Measurements from ENCODE around the gene GIT2. TPM values are rescaled to one million over a fixed set of nuclear protein-coding genes. Genes with fewer than 3 reads are reported as not detected.

Gene GIT2, protein sequence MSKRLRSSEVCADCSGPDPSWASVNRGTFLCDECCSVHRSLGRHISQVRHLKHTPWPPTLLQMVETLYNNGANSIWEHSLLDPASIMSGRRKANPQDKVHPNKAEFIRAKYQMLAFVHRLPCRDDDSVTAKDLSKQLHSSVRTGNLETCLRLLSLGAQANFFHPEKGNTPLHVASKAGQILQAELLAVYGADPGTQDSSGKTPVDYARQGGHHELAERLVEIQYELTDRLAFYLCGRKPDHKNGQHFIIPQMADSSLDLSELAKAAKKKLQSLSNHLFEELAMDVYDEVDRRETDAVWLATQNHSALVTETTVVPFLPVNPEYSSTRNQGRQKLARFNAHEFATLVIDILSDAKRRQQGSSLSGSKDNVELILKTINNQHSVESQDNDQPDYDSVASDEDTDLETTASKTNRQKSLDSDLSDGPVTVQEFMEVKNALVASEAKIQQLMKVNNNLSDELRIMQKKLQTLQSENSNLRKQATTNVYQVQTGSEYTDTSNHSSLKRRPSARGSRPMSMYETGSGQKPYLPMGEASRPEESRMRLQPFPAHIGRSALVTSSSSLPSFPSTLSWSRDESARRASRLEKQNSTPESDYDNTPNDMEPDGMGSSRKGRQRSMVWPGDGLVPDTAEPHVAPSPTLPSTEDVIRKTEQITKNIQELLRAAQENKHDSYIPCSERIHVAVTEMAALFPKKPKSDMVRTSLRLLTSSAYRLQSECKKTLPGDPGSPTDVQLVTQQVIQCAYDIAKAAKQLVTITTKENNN
- 32.8 and 36.0 TPM in 2 replicates for total RNA-seq (2014; rRNA removed; shearing (Covaris generic))
- polyA plus RNA-seq (2015; cell fraction: cytosol; rRNA removed) = 36.7 and 46.6 TPM in 2 replicates
- 152 and 167 TPM in 2 replicates for polyA plus RNA-seq (2015; cell fraction: nucleus; rRNA removed)

DNA sequence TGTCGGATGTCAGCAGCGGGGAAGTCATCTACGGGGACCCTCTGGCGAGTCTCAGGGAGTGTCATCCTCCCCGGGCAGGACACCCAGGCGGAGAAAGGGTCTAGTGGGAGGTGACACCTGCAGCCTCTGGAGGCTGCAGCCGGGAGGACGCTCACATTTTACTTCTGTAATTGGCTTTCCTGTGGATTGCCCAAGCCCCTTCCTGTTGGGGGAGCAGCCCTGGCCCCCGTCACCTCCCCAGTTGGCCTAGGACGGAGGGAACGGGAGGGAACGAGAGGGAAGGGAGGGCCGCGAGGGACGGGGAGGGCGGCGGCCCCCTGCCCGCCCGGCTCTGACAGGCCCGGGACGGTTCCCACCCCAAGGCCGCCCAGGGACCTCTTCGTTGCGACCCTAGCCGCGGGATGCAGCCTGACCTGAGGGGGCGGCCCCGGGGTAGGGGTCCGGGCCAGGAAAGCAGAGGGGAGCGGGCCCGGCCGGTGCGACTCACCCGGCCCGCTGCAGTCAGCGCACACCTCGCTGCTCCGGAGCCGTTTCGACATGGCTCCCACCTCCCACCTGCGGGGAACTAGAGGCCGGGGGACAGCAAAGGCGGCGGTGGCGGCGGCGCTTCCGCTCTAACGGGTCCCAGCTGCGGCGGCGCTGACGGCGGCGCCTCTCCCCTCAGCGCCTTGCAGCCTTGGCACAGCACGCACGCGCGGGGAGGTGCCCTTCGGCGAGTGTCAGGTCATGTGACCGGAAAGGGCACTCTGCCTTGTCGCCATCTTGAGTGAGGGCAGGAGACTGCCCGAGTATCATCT is at the start of gene GIT2:
TSS of gene GIT2 (minus strand) at position 683 of the 797 bp plus-strand sequence. CDS start at position 539, 144 bp downstream.
- in situ Hi-C loops (cut with HindIII; ENCODE audit: low pct_unique_long_range_greater_than_20kb, low sequenced_read_pairs) = no loop called here
- DNase-seq (ENCODE audit: low read depth, low spot score) = peak; percentile 94

DNA sequence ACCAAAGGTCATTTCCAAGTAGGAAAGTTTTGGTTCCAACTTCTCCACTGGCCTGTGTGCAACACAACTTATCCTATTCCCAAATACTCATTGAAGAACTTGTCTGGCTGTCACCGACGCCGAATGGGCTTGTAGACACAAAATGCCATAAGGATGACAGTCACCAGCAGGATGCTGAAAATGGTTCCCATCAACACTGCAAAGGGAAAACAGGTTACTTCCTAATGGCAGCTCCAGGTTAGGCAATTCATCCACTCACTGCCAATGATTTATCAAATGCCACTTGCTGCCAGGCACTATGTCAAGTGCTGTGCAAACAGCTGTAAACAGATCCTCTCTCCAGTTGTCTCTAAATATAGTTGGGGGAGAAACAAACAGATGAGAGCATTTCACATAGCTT is 46.1 kb upstream of the GIT2 start:
- DNase-seq (ENCODE audit: low read depth, low spot score) = no peak
- in situ Hi-C loops (cut with HindIII; ENCODE audit: low pct_unique_long_range_greater_than_20kb, low sequenced_read_pairs) = no loop called here

DNA sequence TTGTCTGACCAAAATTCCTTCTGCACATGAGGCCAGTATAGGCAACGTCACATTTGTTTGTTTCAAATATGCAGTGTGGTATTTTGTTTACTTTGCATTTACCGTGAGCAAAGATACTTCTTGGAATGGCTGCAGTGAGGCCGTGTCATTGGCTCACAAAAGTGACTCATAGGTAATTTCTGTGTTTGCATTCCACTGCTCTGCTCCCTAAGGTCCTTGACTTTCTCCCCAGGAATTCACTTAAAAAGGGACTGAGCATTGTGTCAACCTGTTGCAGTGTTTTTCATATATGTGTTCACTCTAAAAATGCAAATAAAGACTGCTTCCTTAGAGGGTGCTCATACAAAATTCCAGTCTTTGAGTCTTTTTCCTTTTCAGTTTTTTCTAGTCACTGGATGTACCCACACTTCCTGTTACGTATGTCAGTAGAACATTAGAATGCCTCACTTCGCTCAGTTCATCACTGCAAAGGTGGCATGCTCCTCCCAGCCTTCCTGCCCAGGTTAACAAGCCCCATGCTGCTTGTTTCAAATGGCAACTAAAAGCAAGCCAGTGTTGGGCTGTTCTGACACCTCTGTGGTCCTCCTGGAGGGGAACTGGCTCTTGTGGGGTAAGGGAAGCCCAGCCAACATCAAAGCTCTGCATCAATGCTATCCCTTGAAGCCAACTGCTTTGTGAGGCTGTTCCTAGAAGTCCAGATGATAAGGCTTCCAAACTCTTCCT is 43.1 kb upstream of the GIT2 start:
- in situ Hi-C loops (cut with HindIII; ENCODE audit: low pct_unique_long_range_greater_than_20kb, low sequenced_read_pairs) = no loop called here
- DNase-seq (ENCODE audit: low read depth, low spot score) = no peak

DNA sequence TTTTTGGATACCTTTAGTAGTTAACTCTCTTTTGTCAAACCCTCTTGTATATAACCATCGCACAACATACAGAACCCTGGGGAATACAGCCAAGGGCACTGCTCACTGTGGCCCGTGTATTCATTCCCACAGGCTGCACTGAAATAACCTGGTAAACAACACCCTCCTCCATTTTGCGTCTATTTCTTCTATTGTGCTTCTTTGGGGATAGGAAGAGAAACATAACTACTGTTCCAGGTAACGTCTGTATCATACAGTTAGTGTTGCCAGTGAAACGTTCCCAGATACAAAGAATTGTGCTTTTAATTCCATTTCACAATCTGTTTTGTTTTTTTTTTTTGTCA is 42.5 kb upstream of the GIT2 start:
- in situ Hi-C loops (cut with HindIII; ENCODE audit: low pct_unique_long_range_greater_than_20kb, low sequenced_read_pairs) = no loop called here
- DNase-seq (ENCODE audit: low read depth, low spot score) = no peak

DNA sequence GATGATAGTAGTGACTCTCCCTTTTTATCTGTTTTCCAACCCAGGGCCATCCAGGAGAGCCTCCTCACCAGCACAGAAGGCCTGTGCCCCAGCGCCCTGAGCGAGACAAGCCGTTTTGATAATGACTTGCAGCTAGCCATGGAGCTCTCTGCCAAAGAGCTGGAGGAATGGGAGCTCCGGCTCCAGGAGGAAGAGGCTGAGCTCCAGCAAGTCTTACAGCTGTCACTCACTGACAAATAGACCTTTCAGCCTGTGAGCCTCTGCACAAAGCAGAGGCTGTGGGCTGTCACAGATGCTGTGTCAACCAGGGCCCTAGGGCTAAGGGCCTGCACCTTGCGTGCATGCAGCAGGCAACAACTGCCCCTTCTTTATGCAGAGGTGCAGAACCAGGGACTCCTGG is 41.1 kb upstream of the GIT2 start:
- DNase-seq (ENCODE audit: low read depth, low spot score) = no peak
- in situ Hi-C loops (cut with HindIII; ENCODE audit: low pct_unique_long_range_greater_than_20kb, low sequenced_read_pairs) = no loop called here

DNA sequence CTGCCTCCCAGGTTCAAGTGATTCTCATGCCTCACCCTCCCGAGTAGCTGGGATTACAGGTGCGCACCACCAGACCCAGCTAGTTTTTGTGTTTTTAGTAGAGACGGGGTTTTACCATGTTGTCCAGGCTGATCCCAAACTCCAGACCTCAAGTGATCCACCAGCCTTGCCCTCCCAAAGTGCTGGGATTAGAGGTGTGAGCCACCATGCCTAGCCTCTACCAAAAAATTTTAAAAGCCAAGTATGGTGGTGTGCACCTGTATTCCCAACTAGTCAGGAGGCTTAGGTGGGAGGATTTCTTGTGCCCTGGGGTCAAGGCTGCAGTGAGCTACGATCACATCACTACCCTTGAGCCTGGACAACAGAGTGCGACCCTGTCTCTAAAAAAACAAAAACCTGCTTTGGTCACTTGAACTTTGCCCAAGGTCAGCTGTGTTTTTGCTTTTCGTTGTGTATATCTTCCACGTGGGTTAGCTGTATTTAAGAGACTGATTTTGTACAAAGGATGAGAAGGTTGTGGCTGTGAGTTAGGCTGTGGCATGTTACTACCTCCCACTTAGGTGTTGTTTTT is 39.5 kb upstream of the GIT2 start:
- in situ Hi-C loops (cut with HindIII; ENCODE audit: low pct_unique_long_range_greater_than_20kb, low sequenced_read_pairs) = no loop called here
- DNase-seq (ENCODE audit: low read depth, low spot score) = no peak

DNA sequence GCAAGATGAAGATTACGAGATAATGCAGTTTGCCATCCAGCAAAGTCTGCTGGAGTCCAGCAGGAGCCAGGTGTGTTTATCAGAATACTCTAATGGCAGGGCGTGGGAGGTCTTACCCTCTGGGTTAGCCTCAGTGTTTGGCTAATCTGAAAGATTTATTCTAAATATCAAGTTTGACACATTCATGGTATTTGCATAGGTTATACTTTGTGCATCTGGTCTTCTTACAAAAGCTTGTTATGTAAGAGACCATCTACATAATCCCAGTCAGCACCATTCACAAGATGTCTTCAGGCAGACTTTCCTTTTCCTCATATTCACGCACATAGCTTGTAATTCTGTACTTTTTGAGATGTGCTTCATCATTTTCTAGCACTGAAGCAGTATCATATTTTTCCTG is 37.7 kb upstream of the GIT2 start:
- no peak for DNase-seq (ENCODE audit: low read depth, low spot score)
- in situ Hi-C loops (cut with HindIII; ENCODE audit: low pct_unique_long_range_greater_than_20kb, low sequenced_read_pairs) = no loop called here

DNA sequence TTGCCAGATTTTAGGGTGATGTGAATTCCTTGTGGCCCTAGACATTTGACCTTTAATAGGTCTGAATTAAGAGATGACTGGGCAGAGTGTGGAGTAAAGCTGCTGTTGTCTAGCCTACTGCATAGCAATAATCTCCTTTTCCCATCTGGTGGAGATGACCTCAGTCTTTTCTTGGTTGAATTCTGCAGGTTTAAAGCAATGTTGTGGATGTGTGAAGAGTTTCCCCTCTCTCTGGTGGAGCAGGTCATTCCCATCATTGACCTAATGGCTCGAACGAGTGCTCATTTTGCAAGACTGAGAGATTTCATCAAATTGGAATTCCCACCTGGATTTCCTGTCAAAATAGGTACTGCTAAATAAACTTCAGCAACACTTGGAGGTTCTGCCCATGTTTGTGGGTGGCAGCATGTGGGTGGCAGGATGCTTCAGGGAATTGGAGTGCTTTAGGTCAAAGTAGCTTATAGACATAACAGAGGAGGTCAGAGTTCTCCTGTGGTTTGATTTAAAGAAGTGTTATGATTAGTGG is 33.2 kb upstream of the GIT2 start:
- in situ Hi-C loops (cut with HindIII; ENCODE audit: low pct_unique_long_range_greater_than_20kb, low sequenced_read_pairs) = no loop called here
- no peak for DNase-seq (ENCODE audit: low read depth, low spot score)

DNA sequence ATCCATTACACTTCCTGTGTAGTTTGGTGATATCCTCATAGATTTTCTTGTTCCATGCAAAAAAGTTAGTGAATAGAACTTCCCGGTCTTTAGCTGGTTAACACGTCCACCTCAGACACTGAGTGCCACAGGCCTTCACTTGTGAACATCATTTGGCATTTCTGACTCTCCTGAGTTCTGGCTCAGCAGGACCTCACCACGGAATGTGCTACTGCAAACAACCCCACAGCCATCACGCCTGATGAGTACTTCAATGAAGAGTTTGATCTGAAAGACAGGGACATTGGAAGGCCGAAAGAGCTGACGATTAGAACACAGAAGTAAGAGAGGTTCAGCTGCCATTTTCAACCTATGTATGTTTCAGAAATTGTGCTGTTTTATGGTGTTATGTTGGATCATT is 32.2 kb upstream of the GIT2 start:
- in situ Hi-C loops (cut with HindIII; ENCODE audit: low pct_unique_long_range_greater_than_20kb, low sequenced_read_pairs) = no loop called here
- DNase-seq (ENCODE audit: low read depth, low spot score) = no peak

DNA sequence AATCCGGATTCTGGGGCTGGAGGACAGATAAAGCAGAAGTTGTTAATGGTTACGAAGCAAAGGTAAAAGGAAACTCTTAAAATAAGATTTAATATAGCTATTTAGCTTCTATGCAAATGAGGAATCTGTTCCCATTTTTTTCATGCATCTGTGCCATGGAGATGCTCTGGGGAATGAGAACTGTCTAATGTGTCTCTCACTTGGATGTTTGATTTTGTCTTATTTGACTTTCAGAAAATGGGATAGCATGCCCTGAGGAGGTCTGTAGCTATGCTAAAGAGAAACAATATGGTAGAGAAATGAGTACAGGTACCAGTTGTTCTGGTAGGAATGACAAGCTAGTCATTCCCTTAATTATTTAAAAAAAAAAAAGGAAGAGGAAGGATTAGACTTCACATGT is 27.9 kb upstream of the GIT2 start:
- no peak for DNase-seq (ENCODE audit: low read depth, low spot score)
- in situ Hi-C loops (cut with HindIII; ENCODE audit: low pct_unique_long_range_greater_than_20kb, low sequenced_read_pairs) = no loop called here

DNA sequence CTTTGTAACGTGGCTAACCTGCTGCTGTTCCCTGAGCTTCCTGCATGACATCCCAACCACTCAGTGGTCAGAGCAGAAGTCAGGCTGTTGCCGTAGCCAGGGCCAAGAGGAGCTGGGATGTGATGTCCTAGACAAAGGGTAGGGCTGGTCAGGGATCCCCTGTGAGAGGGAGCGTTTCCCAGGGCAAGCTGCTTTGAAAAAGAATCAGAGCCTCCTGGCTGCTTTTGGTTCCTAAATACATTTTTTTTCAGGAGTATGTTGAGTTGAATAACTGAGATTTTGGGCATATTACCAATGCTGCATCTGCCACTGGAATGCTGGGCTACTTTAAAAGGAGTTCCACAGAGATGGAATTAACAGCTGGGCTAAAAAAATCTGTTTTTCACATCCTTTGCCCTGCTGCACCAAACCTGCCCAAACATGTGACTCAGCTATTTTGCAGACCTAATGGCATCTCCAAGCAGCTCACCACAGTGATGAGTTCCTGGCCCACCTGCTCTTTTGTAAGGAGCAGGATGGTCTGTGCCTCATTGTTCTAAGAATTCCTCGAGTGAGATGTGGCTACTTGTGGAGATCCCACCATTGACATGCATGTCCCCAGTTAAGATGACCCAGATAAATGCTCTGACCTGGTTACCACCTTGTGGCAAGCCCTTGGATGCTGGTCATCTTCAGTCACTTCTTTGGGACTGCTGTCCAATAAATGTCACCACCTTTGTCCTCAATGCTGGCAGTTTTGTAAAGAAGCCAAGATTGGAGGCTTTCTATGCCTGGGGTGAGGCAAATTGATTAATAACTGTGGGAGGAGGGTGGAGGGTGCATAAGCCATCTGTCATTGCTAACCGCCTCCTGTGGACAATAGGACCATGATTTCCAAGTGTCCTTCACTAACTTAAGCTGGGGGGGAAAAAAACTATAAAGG is 27.2 kb upstream of the GIT2 start:
- DNase-seq (ENCODE audit: low read depth, low spot score) = no peak
- in situ Hi-C loops (cut with HindIII; ENCODE audit: low pct_unique_long_range_greater_than_20kb, low sequenced_read_pairs) = no loop called here

DNA sequence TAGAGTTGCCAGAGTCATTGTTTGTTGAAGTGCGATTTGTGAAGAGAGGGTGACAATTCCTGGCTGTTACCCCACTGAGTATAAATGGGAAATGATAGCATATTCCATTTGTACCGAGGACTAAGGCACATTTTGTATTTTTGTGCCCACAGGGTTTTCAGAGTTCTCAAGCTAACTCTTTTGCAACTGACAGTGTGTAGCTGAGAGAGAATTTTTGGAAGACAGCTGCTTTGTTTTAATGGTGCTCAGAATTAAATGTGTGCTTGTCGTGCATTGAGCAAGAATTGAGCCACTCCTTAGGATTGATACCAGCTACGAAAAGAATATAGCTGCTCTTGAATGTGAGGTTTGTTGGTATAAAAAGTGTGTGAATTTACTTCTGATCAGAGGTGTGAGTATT is 24.8 kb upstream of the GIT2 start:
- no peak for DNase-seq (ENCODE audit: low read depth, low spot score)
- in situ Hi-C loops (cut with HindIII; ENCODE audit: low pct_unique_long_range_greater_than_20kb, low sequenced_read_pairs) = no loop called here

DNA sequence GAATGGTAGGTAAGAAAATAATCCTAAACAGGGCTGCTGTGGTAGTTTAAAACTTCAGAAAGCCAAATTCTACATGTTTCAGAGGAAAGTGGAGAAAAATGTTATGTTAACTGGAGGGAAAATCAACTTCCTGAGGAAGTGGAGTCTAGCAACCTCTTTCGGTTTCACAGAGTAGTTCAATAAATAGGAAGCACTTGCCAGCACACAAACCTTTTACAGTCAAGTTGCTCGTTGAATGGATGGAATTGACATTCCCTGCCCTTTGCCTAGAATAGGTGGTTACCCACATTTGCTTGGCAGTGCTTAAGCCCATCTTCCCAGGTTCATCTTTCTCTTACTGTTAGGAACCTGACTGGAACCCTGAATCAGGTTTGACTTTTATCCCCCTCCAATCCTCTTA is 19.0 kb upstream of the GIT2 start:
- in situ Hi-C loops (cut with HindIII; ENCODE audit: low pct_unique_long_range_greater_than_20kb, low sequenced_read_pairs) = no loop called here
- DNase-seq (ENCODE audit: low read depth, low spot score) = no peak

DNA sequence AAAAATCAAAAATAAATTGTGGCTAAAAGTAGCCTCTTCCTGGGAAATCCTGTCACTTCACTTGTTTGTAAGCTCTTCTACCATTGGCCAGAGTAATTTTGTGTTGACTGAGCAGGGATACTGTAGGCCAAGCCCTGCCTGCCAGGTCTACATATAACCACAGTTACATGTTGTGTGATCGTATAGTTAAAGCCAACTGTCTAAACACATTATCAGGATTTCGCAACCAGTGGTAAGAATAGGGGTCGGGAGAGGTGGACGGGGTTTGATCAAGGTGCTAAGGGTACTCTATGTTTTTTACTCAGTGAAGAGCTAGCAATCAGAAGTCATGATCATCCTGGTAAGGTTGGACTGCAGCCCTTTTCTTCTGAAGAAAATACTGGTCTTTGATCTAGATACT is 16.5 kb upstream of the GIT2 start:
- DNase-seq (ENCODE audit: low read depth, low spot score) = no peak
- in situ Hi-C loops (cut with HindIII; ENCODE audit: low pct_unique_long_range_greater_than_20kb, low sequenced_read_pairs) = no loop called here

DNA sequence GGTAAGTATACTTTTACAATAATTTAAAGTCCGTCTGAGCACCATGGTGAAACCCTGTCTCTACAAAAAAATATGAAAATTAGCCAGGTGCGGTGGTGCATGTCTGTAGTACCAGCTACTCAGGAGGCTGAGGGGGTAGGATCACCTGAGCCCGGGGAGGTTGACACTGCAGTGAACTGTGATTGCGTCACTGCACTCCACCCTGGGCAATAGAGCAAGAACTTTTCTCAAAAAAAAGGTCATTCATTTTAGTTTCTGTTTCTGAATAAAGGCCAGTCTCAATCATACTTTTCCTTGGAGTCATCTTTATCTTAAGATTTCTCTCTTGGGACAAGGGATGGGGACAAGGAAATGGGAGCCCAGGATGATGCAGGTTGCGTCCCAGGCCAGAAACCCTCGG is 16.0 kb upstream of the GIT2 start:
- in situ Hi-C loops (cut with HindIII; ENCODE audit: low pct_unique_long_range_greater_than_20kb, low sequenced_read_pairs) = no loop called here
- DNase-seq (ENCODE audit: low read depth, low spot score) = no peak

Measured in SK-MEL-5 (cell line).